Cardiac fibroblast (primary cell): Measurements from ENCODE around the gene KCNA5.

ENCODE experiments used
- DNase-seq, 2 donors: peaks; one replicate each; pipeline versions ENCODE4 v3.0.0 to v3.0.0-alpha.2; 2010; ENCODE audit warnings: low read depth in 2 of 2
- H3K4me3 ChIP-seq, 2 donors: replicated peaks in 1 of 2; 1 replicate in 1 of 2; 2 replicates in 1 of 2; pipeline ENCODE4 v1.5.1; 2011; ENCODE audit warnings: low read depth in 2 of 2, low read length in 2 of 2, mild to moderate bottlenecking in 2 of 2, moderate library complexity in 1 of 2
- CTCF ChIP-seq: IDR thresholded peaks from one replicate; pipeline ENCODE4 v1.5.1; 2011; ENCODE audit warnings: low read depth, mild to moderate bottlenecking, low read length, inconsistent platforms

KCNA5 gene

DNA sequence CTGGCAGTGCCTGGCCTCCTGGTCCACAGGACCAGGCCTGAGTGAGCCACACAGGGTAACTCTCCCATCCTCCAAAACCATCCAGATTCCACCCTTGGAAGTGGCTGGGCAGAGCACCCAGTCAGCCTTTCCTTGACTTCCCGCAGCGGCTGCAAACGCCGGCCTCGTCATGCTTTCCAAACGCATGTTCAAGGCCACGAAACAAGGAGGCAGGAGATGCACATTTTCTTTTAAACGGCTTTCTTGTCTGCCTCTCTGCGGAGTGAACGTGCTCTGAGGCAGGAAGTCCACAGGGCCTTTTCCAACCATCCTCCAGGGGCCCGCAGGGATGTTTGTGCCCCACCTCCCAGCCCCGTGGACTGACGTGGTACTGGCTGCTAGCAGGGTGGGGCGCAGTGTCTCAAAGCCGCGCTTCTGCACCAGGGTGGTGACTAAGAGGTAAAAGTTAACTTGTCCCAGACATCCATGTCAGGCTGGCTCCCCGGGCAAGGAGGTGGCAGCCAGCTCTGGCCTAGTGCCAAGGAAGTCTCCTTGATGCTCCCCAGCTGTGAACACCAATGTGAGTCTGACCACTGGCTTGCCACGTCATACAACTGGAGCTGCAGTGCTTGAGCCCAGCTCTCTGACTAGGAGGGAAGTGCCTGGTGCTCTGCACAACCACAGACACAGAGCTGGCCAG lies 45.0 kb downstream of the KCNA5 start:
- no peak overlapping the region for H3K4me3 ChIP-seq
- TF ChIP-seq CTCF, result no peak
- peak; percentile 78 to 92 for DNase-seq

DNA sequence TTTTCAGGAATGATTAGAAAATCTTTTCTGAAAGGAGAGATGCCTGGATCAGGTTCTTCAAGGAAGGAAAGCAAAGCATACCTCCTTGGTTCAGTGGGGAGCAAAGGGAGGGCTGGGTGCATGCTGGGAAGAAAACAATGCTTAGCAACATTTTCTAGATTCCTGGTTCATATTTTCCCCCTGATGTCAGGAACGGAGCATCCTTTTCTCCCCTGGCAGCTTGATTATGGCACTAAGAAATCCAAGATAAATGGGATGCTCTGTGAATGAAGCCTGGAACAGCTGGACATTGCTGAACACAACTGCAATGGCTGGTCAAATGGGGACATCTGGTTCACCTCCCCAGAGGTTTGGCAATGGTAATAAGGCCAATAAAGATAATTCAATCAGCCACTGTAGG lies 50.9 kb downstream of the KCNA5 start:
- no peak for TF ChIP-seq CTCF
- no peak for DNase-seq
- no peak overlapping the region for H3K4me3 ChIP-seq

GRCh38 chr12:5094986-5095385 lies 51.3 kb downstream of the KCNA5 start:
- TF ChIP-seq CTCF, result no peak
- no peak for DNase-seq
- H3K4me3 ChIP-seq, result no peak overlapping the region
